IPS DF 19.7 (cell line): ENCODE measurements around the gene MAP7D2.

ENCODE experiments used
- DNase-seq: peaks from one replicate; pipeline ENCODE4 v3.0.0-alpha.2; 2013; ENCODE audit warnings: low read depth, low spot score

MAP7D2 gene

GRCh38 chrX:19968276-19968675, 148.4 kb downstream of the MAP7D2 start:
- no peak for DNase-seq

- no peak for DNase-seq
Measured at GRCh38 chrX:19966056-19966455, 150.7 kb downstream of the MAP7D2 start.

- DNase-seq = no peak
Measured at GRCh38 chrX:19964017-19964710, 152.5 kb downstream of the MAP7D2 start.

GRCh38 chrX:19960913-19961312, 155.8 kb downstream of the MAP7D2 start:
- no peak for DNase-seq

- DNase-seq = no peak
Measured at GRCh38 chrX:19958552-19959486, 157.9 kb downstream of the MAP7D2 start.

GRCh38 chrX:19956923-19957322, 159.8 kb downstream of the MAP7D2 start:
- DNase-seq = no peak
